Subcutaneous adipose tissue (tissue), 4 donors: ENCODE results near the gene VCAN. TPM values are rescaled to one million over a fixed set of nuclear protein-coding genes. Genes with fewer than 3 reads are reported as not detected.

Experiments
- CTCF ChIP-seq: fragments of 450-650 bp; IDR thresholded peaks from one replicate; pipeline ENCODE4 v1.5.1; 2016; ENCODE audit warnings: low read depth, mild to moderate bottlenecking, control low read depth, antibody characterized with exemption, moderate library complexity
- total RNA-seq, 4 donors: library from RNA; depleted of rRNA; stranded (reverse); fragments of >200 nt; gene quantifications; one replicate each; pipeline ENCODE4 v1.1.0, GENCODE V29; 2016

The VCAN gene
- total RNA-seq, 4 donors from 2014 or later, result 101 to 308 (median 252) TPM

GRCh38 chr5:83543898-83544297 is 72.4 kb downstream of the VCAN start:
- no peak for TF ChIP-seq CTCF

GRCh38 chr5:83547161-83547560 is 75.6 kb downstream of the VCAN start:
- no peak for TF ChIP-seq CTCF

DNA sequence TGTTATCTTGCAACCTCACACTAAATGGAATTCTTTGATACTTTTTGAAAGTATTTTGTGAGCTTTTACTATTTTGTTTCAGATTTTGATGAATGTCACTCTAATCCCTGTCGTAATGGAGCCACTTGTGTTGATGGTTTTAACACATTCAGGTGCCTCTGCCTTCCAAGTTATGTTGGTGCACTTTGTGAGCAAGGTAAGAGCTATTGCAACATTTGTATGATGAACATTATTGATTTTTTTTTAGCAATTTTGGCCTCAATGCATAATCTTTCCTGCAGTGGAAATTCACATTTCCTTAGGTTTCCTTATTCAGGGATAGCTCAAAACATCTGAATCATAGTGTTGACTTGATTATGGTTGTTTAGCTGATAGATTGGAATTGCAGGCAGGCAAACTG is 76.3 kb downstream of the VCAN start:
- TF ChIP-seq CTCF, result no peak

DNA sequence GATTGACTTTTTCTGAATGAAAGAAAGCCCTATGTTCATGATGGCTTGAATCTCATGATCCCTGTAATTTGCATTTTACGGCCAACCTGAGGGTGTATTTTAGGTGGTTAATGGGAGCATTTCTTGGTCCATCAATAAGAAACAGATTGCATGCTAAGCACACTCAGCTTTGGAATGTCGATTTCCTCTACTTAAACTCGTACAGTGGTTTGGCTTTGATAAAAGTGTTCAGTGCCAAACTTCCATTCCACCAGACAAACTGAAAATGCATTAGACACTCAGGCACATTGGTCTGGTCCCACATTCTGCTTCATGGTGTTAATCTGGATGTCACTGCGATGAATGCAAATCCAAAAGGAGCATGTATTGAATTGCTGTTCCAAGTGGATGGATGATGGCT is 77.0 kb downstream of the VCAN start:
- no peak for TF ChIP-seq CTCF

GRCh38 chr5:83549076-83549475 is 77.5 kb downstream of the VCAN start:
- no peak for TF ChIP-seq CTCF

GRCh38 chr5:83549674-83550073 is 78.1 kb downstream of the VCAN start:
- no peak for TF ChIP-seq CTCF

GRCh38 chr5:83551821-83552220 is 80.3 kb downstream of the VCAN start:
- no peak for TF ChIP-seq CTCF
